Measurements from ENCODE around the gene APLP2.

GRCh38 chr11:130049328-130049771, 20.3 kb upstream of the APLP2 start:
- TF ChIP-seq CTCF (IDR thresholded peaks at IDR 0.05; ENCODE audit: borderline replicate concordance, extremely low read depth, low read length, poor library complexity, severe bottlenecking), result no peak
- no peak for TF ChIP-seq EZH2 (IDR thresholded peaks at IDR 0.05; ENCODE audit: borderline replicate concordance, low read depth, low read length, severe bottlenecking)

All from DND-41 (cell line).